Ishikawa (cell line): Measurements from ENCODE around the gene MLN.

Source experiments
- CEBPB ChIP-seq: IDR thresholded peaks from 2 replicates; pipeline ENCODE4 v1.6.1; 2012
- CREB1 ChIP-seq: IDR thresholded peaks from 2 replicates; pipeline ENCODE4 v1.6.1; 2012; ENCODE audit warnings: low read depth
- EGR1 ChIP-seq: IDR thresholded peaks from 2 replicates; pipeline ENCODE4 v1.6.1; 2012
- EP300 ChIP-seq: IDR thresholded peaks from 2 replicates; pipeline ENCODE4 v1.6.1; 2012; ENCODE audit warnings: borderline replicate concordance
- FOXM1 ChIP-seq: IDR thresholded peaks from 2 replicates; pipeline ENCODE4 v1.6.1; 2012; ENCODE audit warnings: low read depth, borderline replicate concordance
- MAX ChIP-seq: IDR thresholded peaks from 2 replicates; pipeline ENCODE4 v1.6.1; 2012
- NFIC ChIP-seq: IDR thresholded peaks from 2 replicates; pipeline ENCODE4 v1.6.1; 2012
- RAD21 ChIP-seq: IDR thresholded peaks from 2 replicates; pipeline ENCODE4 v1.6.1; 2012; ENCODE audit warnings: low read depth
- REST ChIP-seq: IDR thresholded peaks from 2 replicates; pipeline ENCODE4 v1.6.1; 2012; ENCODE audit warnings: low read depth, mild to moderate bottlenecking
- TAF1 ChIP-seq: IDR thresholded peaks from 2 replicates; pipeline ENCODE4 v1.6.1; 2012; ENCODE audit warnings: low read depth, mild to moderate bottlenecking
- TCF12 ChIP-seq: IDR thresholded peaks from 2 replicates; pipeline ENCODE4 v1.6.1; 2012; ENCODE audit warnings: low read depth
- TEAD4 ChIP-seq: IDR thresholded peaks from 2 replicates; pipeline ENCODE4 v1.6.1; 2012
- YY1 ChIP-seq: IDR thresholded peaks from 2 replicates; pipeline ENCODE4 v1.6.1; 2012; ENCODE audit warnings: low read depth
- ZBTB7A ChIP-seq: IDR thresholded peaks from 2 replicates; pipeline ENCODE4 v1.6.1; 2012; ENCODE audit warnings: low read depth
- TF ChIP-seq, protein P1 (sequence below): IDR thresholded peaks from 2 replicates; pipeline ENCODE4 v1.6.1; 2012

Gene MLN

GRCh38 chr6:33798343-33798848 is 5.4 kb downstream of the MLN start:
- TF ChIP-seq TEAD4 (no peak), MAX (no peak), CEBPB (no peak), YY1 (no peak), CREB1 (no peak), REST (no peak), EGR1 (no peak), RAD21 (no peak), NFIC (no peak), TCF12 (no peak), ZBTB7A (no peak), FOXM1 (no peak), TAF1 (no peak), EP300 (no peak)
- TF ChIP-seq, protein P1, sequence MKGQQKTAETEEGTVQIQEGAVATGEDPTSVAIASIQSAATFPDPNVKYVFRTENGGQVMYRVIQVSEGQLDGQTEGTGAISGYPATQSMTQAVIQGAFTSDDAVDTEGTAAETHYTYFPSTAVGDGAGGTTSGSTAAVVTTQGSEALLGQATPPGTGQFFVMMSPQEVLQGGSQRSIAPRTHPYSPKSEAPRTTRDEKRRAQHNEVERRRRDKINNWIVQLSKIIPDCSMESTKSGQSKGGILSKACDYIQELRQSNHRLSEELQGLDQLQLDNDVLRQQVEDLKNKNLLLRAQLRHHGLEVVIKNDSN, result no peak

GRCh38 chr6:33797626-33798342 is 6.0 kb downstream of the MLN start:
- TF ChIP-seq EGR1 (no peak), TCF12 (no peak), RAD21 (no peak), EP300 (no peak), TEAD4 (no peak), ZBTB7A (no peak), MAX (no peak), CREB1 (no peak), CEBPB (no peak), REST (no peak), FOXM1 (no peak), YY1 (no peak), NFIC (no peak), TAF1 (no peak)
- TF ChIP-seq, protein P1, result no peak

- TF ChIP-seq NFIC (no peak), TEAD4 (no peak), RAD21 (no peak), CEBPB (no peak), EP300 (no peak), EGR1 (no peak), TAF1 (no peak), CREB1 (no peak), ZBTB7A (no peak), YY1 (no peak), FOXM1 (no peak), MAX (no peak), TCF12 (no peak), REST (no peak)
- TF ChIP-seq, protein P1, result no peak
Observed at GRCh38 chr6:33794910-33795623, 8.7 kb downstream of the MLN start.
